ENCODE data around the gene SELENOP.

Gene SELENOP

GRCh38 chr5:42808888-42809611 lies 2.6 kb downstream of the SELENOP start:
- no peaks in the 10 kb centered on the region for H3K9me3 ChIP-seq (ENCODE audit: control insufficient read depth, low read length)
- no peak overlapping the region for H3K4me3 ChIP-seq (ENCODE audit: insufficient read depth, low read depth, low read length)
- no peak overlapping the region for H3K27ac ChIP-seq (ENCODE audit: insufficient read depth, low read depth, low read length, poor library complexity, severe bottlenecking)
- H3K4me1 ChIP-seq (ENCODE audit: control insufficient read depth, insufficient read depth, low read length), result peaks cover 17% of the 10 kb centered on the region
- H3K36me3 ChIP-seq (ENCODE audit: control insufficient read depth, insufficient read depth, low read length), result no peaks in the 10 kb centered on the region
- WGBS, 2 experiments, result 86 to 93% methylated on average over 3 to 4 of the region's 4 CpGs
- H3K27me3 ChIP-seq (ENCODE audit: control insufficient read depth, insufficient read depth, low read length, poor library complexity, severe bottlenecking), result no peaks in the 10 kb centered on the region

GRCh38 chr5:42807722-42808447 lies 3.8 kb downstream of the SELENOP start:
- 79% methylated on average over 2 of the region's 2 CpGs for WGBS, 2 experiments
- H3K27me3 ChIP-seq (ENCODE audit: control insufficient read depth, insufficient read depth, low read length, poor library complexity, severe bottlenecking), result no peaks in the 10 kb centered on the region
- H3K27ac ChIP-seq (ENCODE audit: insufficient read depth, low read depth, low read length, poor library complexity, severe bottlenecking), result no peak overlapping the region
- no peaks in the 10 kb centered on the region for H3K36me3 ChIP-seq (ENCODE audit: control insufficient read depth, insufficient read depth, low read length)
- H3K9me3 ChIP-seq (ENCODE audit: control insufficient read depth, low read length), result no peaks in the 10 kb centered on the region
- no peak overlapping the region for H3K4me3 ChIP-seq (ENCODE audit: insufficient read depth, low read depth, low read length)
- peaks cover 12% of the 10 kb centered on the region for H3K4me1 ChIP-seq (ENCODE audit: control insufficient read depth, insufficient read depth, low read length)

GRCh38 chr5:42806701-42807262 lies 4.9 kb downstream of the SELENOP start:
- Histone ChIP-seq H3K27me3 (ENCODE audit: control insufficient read depth, insufficient read depth, low read length, poor library complexity, severe bottlenecking) (no peaks in the 10 kb centered on the region), H3K4me1 (ENCODE audit: control insufficient read depth, insufficient read depth, low read length) (peaks cover under 1% of the 10 kb centered on the region), H3K9me3 (ENCODE audit: control insufficient read depth, low read length) (no peaks in the 10 kb centered on the region), H3K27ac (ENCODE audit: insufficient read depth, low read depth, low read length, poor library complexity, severe bottlenecking) (no peak overlapping the region), H3K36me3 (ENCODE audit: control insufficient read depth, insufficient read depth, low read length) (no peaks in the 10 kb centered on the region), H3K4me3 (ENCODE audit: insufficient read depth, low read depth, low read length) (no peak overlapping the region)
- WGBS, 2 experiments, result 90 to 93% methylated on average over 1 of the region's 3 CpGs

- Histone ChIP-seq H3K27me3 (ENCODE audit: control insufficient read depth, insufficient read depth, low read length, poor library complexity, severe bottlenecking) (no peaks in the 10 kb centered on the region), H3K36me3 (ENCODE audit: control insufficient read depth, insufficient read depth, low read length) (no peaks in the 10 kb centered on the region), H3K9me3 (ENCODE audit: control insufficient read depth, low read length) (no peaks in the 10 kb centered on the region), H3K27ac (ENCODE audit: insufficient read depth, low read depth, low read length, poor library complexity, severe bottlenecking) (no peak overlapping the region), H3K4me3 (ENCODE audit: insufficient read depth, low read depth, low read length) (no peak overlapping the region), H3K4me1 (ENCODE audit: control insufficient read depth, insufficient read depth, low read length) (no peaks in the 10 kb centered on the region)
- WGBS, 2 experiments, result 95 to 96% methylated on average over 2 of the region's 2 CpGs
These were observed 5.5 kb downstream of the SELENOP start for GRCh38 chr5:42806004-42806700.

GRCh38 chr5:42804717-42805339 lies 6.9 kb downstream of the SELENOP start:
- no peaks in the 10 kb centered on the region for H3K9me3 ChIP-seq (ENCODE audit: control insufficient read depth, low read length)
- no peaks in the 10 kb centered on the region for H3K36me3 ChIP-seq (ENCODE audit: control insufficient read depth, insufficient read depth, low read length)
- H3K27ac ChIP-seq (ENCODE audit: insufficient read depth, low read depth, low read length, poor library complexity, severe bottlenecking), result no peak overlapping the region
- no peaks in the 10 kb centered on the region for H3K27me3 ChIP-seq (ENCODE audit: control insufficient read depth, insufficient read depth, low read length, poor library complexity, severe bottlenecking)
- WGBS, 2 experiments, result 88 to 100% methylated on average over 1 to 4 of the region's 4 CpGs
- H3K4me3 ChIP-seq (ENCODE audit: insufficient read depth, low read depth, low read length), result no peak overlapping the region
- H3K4me1 ChIP-seq (ENCODE audit: control insufficient read depth, insufficient read depth, low read length), result no peaks in the 10 kb centered on the region

GRCh38 chr5:42801516-42802166 lies 10.1 kb downstream of the SELENOP start:
- no peak overlapping the region for H3K4me3 ChIP-seq (ENCODE audit: insufficient read depth, low read depth, low read length)
- no peaks in the 10 kb centered on the region for H3K4me1 ChIP-seq (ENCODE audit: control insufficient read depth, insufficient read depth, low read length)
- no peaks in the 10 kb centered on the region for H3K36me3 ChIP-seq (ENCODE audit: control insufficient read depth, insufficient read depth, low read length)
- no peaks in the 10 kb centered on the region for H3K27me3 ChIP-seq (ENCODE audit: control insufficient read depth, insufficient read depth, low read length, poor library complexity, severe bottlenecking)
- no peaks in the 10 kb centered on the region for H3K9me3 ChIP-seq (ENCODE audit: control insufficient read depth, low read length)
- no peak overlapping the region for H3K27ac ChIP-seq (ENCODE audit: insufficient read depth, low read depth, low read length, poor library complexity, severe bottlenecking)
- WGBS, 2 experiments, result 93 to 96% methylated on average over 5 to 6 of the region's 6 CpGs

- H3K27ac ChIP-seq (ENCODE audit: insufficient read depth, low read depth, low read length, poor library complexity, severe bottlenecking), result no peak overlapping the region
- no peaks in the 10 kb centered on the region for H3K27me3 ChIP-seq (ENCODE audit: control insufficient read depth, insufficient read depth, low read length, poor library complexity, severe bottlenecking)
- H3K4me3 ChIP-seq (ENCODE audit: insufficient read depth, low read depth, low read length), result no peak overlapping the region
- H3K9me3 ChIP-seq (ENCODE audit: control insufficient read depth, low read length), result no peaks in the 10 kb centered on the region
- no peaks in the 10 kb centered on the region for H3K36me3 ChIP-seq (ENCODE audit: control insufficient read depth, insufficient read depth, low read length)
- WGBS, 2 experiments, result 92 to 93% methylated on average over 7 of the region's 8 CpGs
- no peaks in the 10 kb centered on the region for H3K4me1 ChIP-seq (ENCODE audit: control insufficient read depth, insufficient read depth, low read length)
These were observed 10.9 kb downstream of the SELENOP start for GRCh38 chr5:42800748-42801330.

- H3K4me3 ChIP-seq (ENCODE audit: insufficient read depth, low read depth, low read length), result no peak overlapping the region
- H3K27ac ChIP-seq (ENCODE audit: insufficient read depth, low read depth, low read length, poor library complexity, severe bottlenecking), result no peak overlapping the region
- H3K27me3 ChIP-seq (ENCODE audit: control insufficient read depth, insufficient read depth, low read length, poor library complexity, severe bottlenecking), result no peaks in the 10 kb centered on the region
- WGBS, 2 experiments, result 96% methylated on average over 6 to 9 of the region's 9 CpGs
- no peaks in the 10 kb centered on the region for H3K36me3 ChIP-seq (ENCODE audit: control insufficient read depth, insufficient read depth, low read length)
- H3K4me1 ChIP-seq (ENCODE audit: control insufficient read depth, insufficient read depth, low read length), result no peaks in the 10 kb centered on the region
- no peaks in the 10 kb centered on the region for H3K9me3 ChIP-seq (ENCODE audit: control insufficient read depth, low read length)
These were observed 12.0 kb downstream of the SELENOP start for GRCh38 chr5:42799668-42800114.

GRCh38 chr5:42799241-42799608 lies 12.5 kb downstream of the SELENOP start:
- no peaks in the 10 kb centered on the region for H3K27me3 ChIP-seq (ENCODE audit: control insufficient read depth, insufficient read depth, low read length, poor library complexity, severe bottlenecking)
- H3K4me1 ChIP-seq (ENCODE audit: control insufficient read depth, insufficient read depth, low read length), result no peaks in the 10 kb centered on the region
- H3K4me3 ChIP-seq (ENCODE audit: insufficient read depth, low read depth, low read length), result no peak overlapping the region
- H3K9me3 ChIP-seq (ENCODE audit: control insufficient read depth, low read length), result no peaks in the 10 kb centered on the region
- H3K36me3 ChIP-seq (ENCODE audit: control insufficient read depth, insufficient read depth, low read length), result no peaks in the 10 kb centered on the region
- H3K27ac ChIP-seq (ENCODE audit: insufficient read depth, low read depth, low read length, poor library complexity, severe bottlenecking), result no peak overlapping the region

Data from ectodermal cell (in vitro differentiated cells).